HepG2 (cell line): ENCODE data around the gene PRM2. TPM values are rescaled to one million over a fixed set of nuclear protein-coding genes. Genes with fewer than 3 reads are reported as not detected.

Source experiments
- AFF4 ChIP-seq: sonication (generic); formaldehyde crosslinking; IDR thresholded peaks from 2 replicates; pipeline ENCODE4 v1.4.0; 2020; ENCODE audit warnings: missing genetic modification reagents
- BCL3 ChIP-seq: sonication (generic); formaldehyde crosslinking; IDR thresholded peaks from 2 replicates; pipeline ENCODE4 v1.5.1; 2020; ENCODE audit warnings: mild to moderate bottlenecking, missing genetic modification reagents, moderate library complexity
- FOXK1 ChIP-seq: sonication (generic); formaldehyde crosslinking; IDR thresholded peaks from 2 replicates; pipeline ENCODE4 v1.4.0; 2020; ENCODE audit warnings: low read depth, missing genetic modification reagents, borderline replicate concordance
- HDAC2 ChIP-seq: sonication (generic); formaldehyde crosslinking; IDR thresholded peaks from 2 replicates; pipeline ENCODE4 v1.4.0; 2020; ENCODE audit warnings: missing genetic modification reagents
- KDM3A ChIP-seq: IDR thresholded peaks from 2 replicates; pipeline ENCODE4 v1.6.1; 2018; ENCODE audit warnings: low read depth, missing compliant biosample characterization
- KLF9 ChIP-seq: IDR thresholded peaks from 2 replicates; pipeline ENCODE4 v1.6.1; 2016; ENCODE audit warnings: low read depth
- PATZ1 ChIP-seq: sonication (generic); formaldehyde crosslinking; IDR thresholded peaks from 2 replicates; pipeline ENCODE4 v1.4.0; 2020; ENCODE audit warnings: missing genetic modification reagents
- TFDP1 ChIP-seq: IDR thresholded peaks from 2 replicates; pipeline ENCODE4 v1.6.1; 2016; ENCODE audit warnings: missing compliant biosample characterization, missing genetic modification reagents, borderline replicate concordance
- ZFX ChIP-seq: sonication (generic); formaldehyde crosslinking; IDR thresholded peaks from 2 replicates; pipeline ENCODE4 v1.4.0; 2020; ENCODE audit warnings: mild to moderate bottlenecking, low read depth, missing genetic modification reagents, moderate library complexity
- ZMAT3 ChIP-seq: sonication (generic); formaldehyde crosslinking; conservative IDR thresholded peaks from 2 replicates; pipeline ENCODE4 v1.7.0; 2021; ENCODE audit warnings: missing genetic modification reagents
- ZNF12 ChIP-seq: sonication (generic); formaldehyde crosslinking; IDR thresholded peaks from 2 replicates; pipeline ENCODE4 v1.5.0; 2020; ENCODE audit warnings: missing genetic modification reagents
- ZNF317 ChIP-seq: sonication (generic); formaldehyde crosslinking; IDR thresholded peaks from 2 replicates; pipeline ENCODE4 v1.5.0; 2020; ENCODE audit warnings: mild to moderate bottlenecking, missing genetic modification reagents
- ZNF441 ChIP-seq: sonication (generic); formaldehyde crosslinking; IDR thresholded peaks from 2 replicates; pipeline ENCODE4 v1.7.0; 2021; ENCODE audit warnings: missing genetic modification reagents, borderline replicate concordance
- ZNF644 ChIP-seq: IDR thresholded peaks from 2 replicates; pipeline ENCODE4 v1.6.1; 2016; ENCODE audit warnings: low read depth
- polyA plus RNA-seq, 8 experiments: library from polyadenylated mRNA; depleted of rRNA in 3 of 8; stranded (reverse) in 7 of 8; unstranded in 1 of 8; fragments of >200 nt; fragmentation: Illumina TruSeq in 4 of 8; extraction: Trizol in 4 of 8; gene quantifications; 2 replicates each; pipeline versions ENCODE4 v1.2.1 to v1.2.3, GENCODE V29; 2011 to 2016; ENCODE audit warnings: low read depth in 4 of 8, missing spikeins in 1 of 8, mixed read lengths in 1 of 8; ENCODE audit not compliant: insufficient read depth in 1 of 8
- total RNA-seq, 5 experiments: library from RNA; depleted of rRNA; stranded (reverse); fragments of >200 nt; fragmentation: Illumina TruSeq; extraction: Trizol; gene quantifications; 2 replicates each; pipeline ENCODE4 v1.2.3, GENCODE V29; 2016; ENCODE audit warnings: low read depth in 1 of 5

Gene PRM2
- total and polyA plus RNA-seq, 2 of the 13 experiments (the other 11 are each of a cell fraction or from before 2014, with no cell fraction given), result 0.54 TPM; not detected in 1

GRCh38 chr16:11283820-11284248 lies 7.6 kb upstream of the PRM2 start (continued):
- 0 out of 2 replicates have a peak, but pooled peaks have one; percentile 41 for TF ChIP-seq ZMAT3
- TF ChIP-seq BCL3 (CRISPR knock-in tag), result no peak
- TF ChIP-seq TFDP1 (CRISPR knock-in tag), result 0 out of 2 replicates have a peak, but pooled peaks have one; percentile 29
- TF ChIP-seq FOXK1 (CRISPR knock-in tag), result peak; percentile 45; the same call in 1 of the 2 replicates
- TF ChIP-seq ZNF441 (CRISPR knock-in tag), result peak; percentile 58; the same call in 1 of the 2 replicates
- TF ChIP-seq ZNF317, result peak; percentile 60; the same call in 1 of the 2 replicates
- TF ChIP-seq AFF4 (CRISPR knock-in tag), result peak; percentile 35; the same call in 1 of the 2 replicates
- no peak for TF ChIP-seq KLF9 (CRISPR knock-in tag)
- TF ChIP-seq ZNF644 (CRISPR knock-in tag), result peak; percentile 50; the same call in 1 of the 2 replicates
- TF ChIP-seq HDAC2 (CRISPR knock-in tag), result peak; percentile 66; the same call in 1 of the 2 replicates
- 0 out of 2 replicates have a peak, but pooled peaks have one; percentile 30 for TF ChIP-seq ZNF12 (CRISPR knock-in tag)
- TF ChIP-seq KDM3A (CRISPR knock-in tag), result 0 out of 2 replicates have a peak, but pooled peaks have one; percentile 43
- peak; percentile 63 for TF ChIP-seq ZFX (CRISPR knock-in tag)
- peak; percentile 33; the same call in 1 of the 2 replicates for TF ChIP-seq PATZ1 (CRISPR knock-in tag)
